ENCODE measurements around the gene SLC1A1. TPM values are rescaled to one million over a fixed set of nuclear protein-coding genes. Genes with fewer than 3 reads are reported as not detected.

SLC1A1 gene
- total and polyA plus RNA-seq, 12 donors, result 0.94 to 3.5 (median 1.7) TPM

DNA sequence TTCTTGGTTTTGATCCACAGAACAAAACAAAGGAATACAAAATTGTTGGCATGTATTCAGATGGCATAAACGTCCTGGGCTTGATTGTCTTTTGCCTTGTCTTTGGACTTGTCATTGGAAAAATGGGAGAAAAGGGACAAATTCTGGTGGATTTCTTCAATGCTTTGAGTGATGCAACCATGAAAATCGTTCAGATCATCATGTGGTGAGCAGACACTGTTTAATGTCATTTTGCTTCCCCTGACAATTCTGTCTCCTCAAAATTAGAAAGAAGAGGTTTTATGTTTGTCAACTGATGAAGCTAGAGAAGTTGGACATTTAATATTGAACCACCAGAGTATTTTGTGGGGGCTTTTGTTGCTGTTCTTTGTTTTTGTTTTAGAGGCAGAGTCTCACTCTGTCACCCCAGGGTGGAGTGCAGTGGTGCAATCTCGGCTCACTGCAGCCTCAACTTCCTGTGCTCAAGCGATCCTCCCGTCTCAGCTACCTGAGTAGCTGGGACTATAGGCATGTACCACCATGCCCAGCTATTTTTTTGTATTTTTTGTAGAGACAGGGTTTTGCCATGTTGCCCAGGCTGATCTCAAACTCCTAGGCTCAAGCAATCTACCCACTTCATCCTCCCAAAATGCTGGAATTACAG, 82.0 kb downstream of the SLC1A1 start:
- TF ChIP-seq, protein P1, sequence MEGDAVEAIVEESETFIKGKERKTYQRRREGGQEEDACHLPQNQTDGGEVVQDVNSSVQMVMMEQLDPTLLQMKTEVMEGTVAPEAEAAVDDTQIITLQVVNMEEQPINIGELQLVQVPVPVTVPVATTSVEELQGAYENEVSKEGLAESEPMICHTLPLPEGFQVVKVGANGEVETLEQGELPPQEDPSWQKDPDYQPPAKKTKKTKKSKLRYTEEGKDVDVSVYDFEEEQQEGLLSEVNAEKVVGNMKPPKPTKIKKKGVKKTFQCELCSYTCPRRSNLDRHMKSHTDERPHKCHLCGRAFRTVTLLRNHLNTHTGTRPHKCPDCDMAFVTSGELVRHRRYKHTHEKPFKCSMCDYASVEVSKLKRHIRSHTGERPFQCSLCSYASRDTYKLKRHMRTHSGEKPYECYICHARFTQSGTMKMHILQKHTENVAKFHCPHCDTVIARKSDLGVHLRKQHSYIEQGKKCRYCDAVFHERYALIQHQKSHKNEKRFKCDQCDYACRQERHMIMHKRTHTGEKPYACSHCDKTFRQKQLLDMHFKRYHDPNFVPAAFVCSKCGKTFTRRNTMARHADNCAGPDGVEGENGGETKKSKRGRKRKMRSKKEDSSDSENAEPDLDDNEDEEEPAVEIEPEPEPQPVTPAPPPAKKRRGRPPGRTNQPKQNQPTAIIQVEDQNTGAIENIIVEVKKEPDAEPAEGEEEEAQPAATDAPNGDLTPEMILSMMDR (IDR thresholded peaks at IDR 0.05), result no peak
- WGBS, 2 donors, result 62 to 74% methylated on average over 5 of the region's 5 CpGs
- peaks cover 0 to 32% (median 0%) of the 10 kb centered on the region in 9 donors for H3K36me3 ChIP-seq
- no peaks in the 10 kb centered on the region for H3K27me3 ChIP-seq
- H3K4me1 ChIP-seq, result no peaks in the 10 kb centered on the region
- DNase-seq (no peak), ATAC-seq (no peak)
- no peaks in the 10 kb centered on the region for H3K9me3 ChIP-seq
- intact Hi-C loops (cut with DNase I), result no loop called here
- no peak overlapping the region for H3K4me3 ChIP-seq
- no peak overlapping the region for H3K27ac ChIP-seq

DNA sequence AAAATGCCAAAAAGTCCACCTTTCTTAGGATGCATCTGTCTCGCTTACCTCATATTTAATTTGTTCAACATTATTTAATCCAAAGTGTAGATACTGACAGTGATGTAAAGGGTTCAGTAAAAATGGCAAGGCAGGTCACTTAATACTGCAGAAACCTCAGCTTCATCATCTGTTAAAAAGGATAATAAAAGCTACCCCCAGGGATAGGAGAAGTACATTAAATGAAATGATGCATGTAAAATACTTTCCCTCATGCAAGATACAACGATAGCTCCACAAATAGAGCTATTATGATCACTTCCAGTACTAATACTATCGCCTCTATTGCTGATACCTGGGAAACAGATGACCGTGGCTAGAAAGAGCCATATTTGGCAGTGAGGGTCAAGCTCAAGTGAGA, 82.9 kb downstream of the SLC1A1 start:
- 76 to 80% methylated on average over 4 of the region's 4 CpGs for WGBS, 2 donors
- intact Hi-C loops (cut with DNase I), result no loop called here
- ATAC-seq, result no peak
- Histone ChIP-seq H3K4me1 (no peaks in the 10 kb centered on the region), H3K4me3 (no peak overlapping the region), H3K27me3 (no peaks in the 10 kb centered on the region), H3K36me3 (peaks cover 0 to 32% (median 0%) of the 10 kb centered on the region in 9 donors), H3K27ac (no peak overlapping the region), H3K9me3 (no peaks in the 10 kb centered on the region)
- TF ChIP-seq, protein P1 (IDR thresholded peaks at IDR 0.05), result no peak
- DNase-seq, result no peak

DNA sequence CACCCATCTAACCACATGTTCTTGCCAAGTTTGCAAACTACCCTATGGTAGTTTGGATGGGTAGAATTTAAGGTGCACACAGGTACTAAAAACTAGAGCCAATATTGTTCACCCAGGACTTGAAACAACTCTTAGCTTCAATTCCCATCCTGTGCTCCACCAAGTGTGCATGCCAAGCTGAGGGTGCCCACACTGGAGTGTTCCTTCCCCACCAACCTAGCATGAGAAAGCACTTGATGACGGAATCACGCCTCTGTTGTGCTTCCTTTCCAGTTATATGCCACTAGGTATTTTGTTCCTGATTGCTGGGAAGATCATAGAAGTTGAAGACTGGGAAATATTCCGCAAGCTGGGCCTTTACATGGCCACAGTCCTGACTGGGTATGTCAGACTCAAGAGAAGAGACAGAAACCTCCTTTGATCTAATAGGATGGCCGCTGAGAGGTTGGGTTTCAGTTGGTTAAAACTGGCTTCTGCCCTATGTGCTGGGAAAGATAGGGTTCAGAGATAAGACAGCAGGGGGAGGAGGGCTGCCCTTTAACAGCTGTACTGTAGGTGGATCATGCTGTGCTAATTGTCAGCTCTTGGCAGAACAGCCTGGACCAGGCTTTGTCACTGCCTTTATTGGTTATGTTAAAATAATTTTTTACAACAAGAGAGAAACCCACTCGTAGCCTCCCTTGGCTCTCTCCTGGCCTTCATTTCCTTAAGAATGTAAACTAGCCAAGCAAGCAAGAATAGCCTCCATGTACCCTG, 83.5 kb downstream of the SLC1A1 start:
- TF ChIP-seq, protein P1 (IDR thresholded peaks at IDR 0.05), result no peak
- Histone ChIP-seq H3K36me3 (peaks cover 0 to 32% (median 0%) of the 10 kb centered on the region in 9 donors), H3K27ac (no peak overlapping the region), H3K4me3 (no peak overlapping the region), H3K4me1 (no peaks in the 10 kb centered on the region), H3K9me3 (no peaks in the 10 kb centered on the region), H3K27me3 (no peaks in the 10 kb centered on the region)
- ATAC-seq (no peak), DNase-seq (no peak)
- 85 to 87% methylated on average over 5 of the region's 5 CpGs for WGBS, 2 donors
- intact Hi-C loops (cut with DNase I), result no loop called here

DNA sequence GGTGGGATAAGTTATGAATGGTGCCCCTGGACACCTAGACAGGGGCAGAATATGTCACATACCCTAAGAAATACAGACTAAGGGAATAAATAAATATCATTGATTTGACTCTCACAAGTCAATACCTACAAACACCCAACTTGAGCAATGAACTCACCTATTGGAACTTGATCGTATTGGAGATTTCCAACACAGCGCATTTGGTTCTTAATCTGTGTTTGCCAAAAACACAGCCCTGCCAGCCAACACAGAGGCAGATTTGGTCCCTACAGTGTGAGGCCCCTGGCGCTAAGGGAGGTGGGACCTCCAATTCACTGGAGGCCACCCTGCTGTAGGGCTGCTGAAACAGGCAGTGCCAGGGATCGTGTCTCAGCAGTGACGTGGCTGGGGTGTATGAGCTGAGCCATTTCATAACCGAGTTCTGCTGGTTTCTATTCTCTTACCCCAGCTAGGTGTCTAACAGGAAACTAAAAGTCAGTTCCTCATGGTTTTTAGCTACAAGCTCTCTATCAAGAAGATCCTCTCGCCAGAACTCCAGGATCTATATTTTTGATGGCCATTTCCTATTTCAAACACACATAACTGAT, 84.5 kb downstream of the SLC1A1 start:
- no peak overlapping the region for H3K27ac ChIP-seq
- intact Hi-C loops (cut with DNase I), result no loop called here

More for the DNA sequence above, 84.5 kb downstream of the SLC1A1 start:
- H3K36me3 ChIP-seq, result peaks cover 0 to 32% (median 0%) of the 10 kb centered on the region in 9 donors
- TF ChIP-seq, protein P1 (IDR thresholded peaks at IDR 0.05), result no peak
- no peaks in the 10 kb centered on the region for H3K4me1 ChIP-seq
- no peak for ATAC-seq
- 95 to 96% methylated on average over 7 of the region's 7 CpGs for WGBS, 2 donors
- no peaks in the 10 kb centered on the region for H3K9me3 ChIP-seq
- H3K27me3 ChIP-seq, result no peaks in the 10 kb centered on the region
- DNase-seq, result no peak
- no peak overlapping the region for H3K4me3 ChIP-seq

Data from heart right ventricle (tissue), 16 donors.